IMR-90 (cell line): Measurements from ENCODE around the gene USP31. TPM values are rescaled to one million over a fixed set of nuclear protein-coding genes. Genes with fewer than 3 reads are reported as not detected.

Experiments used
- ATAC-seq: fragments of 200-7000 bp; cut with Tn5 transposase; 2 replicates; pipeline ENCODE4 v1.9.1; 2020; ENCODE audit warnings: low read depth, mild to moderate bottlenecking, moderate library complexity
- BruUV-seq: library from RNA; stranded (reverse); fragments of 400-500 nt; replicated peaks from 2 replicates; lab custom pipeline; 2021; lab: Mats Ljungman, UMichigan
- CTCF ChIA-PET: fragments of 300-600 bp; formaldehyde crosslinking; extraction: SDS; loops from one replicate; lab custom pipeline; 2021; ENCODE audit warnings: antibody characterized with exemption; lab: Yijun Ruan, JAX
- POLR2A ChIA-PET: fragments of 300-600 bp; sonication (Branson Sonifier 250); formaldehyde crosslinking; loops from one replicate; lab custom pipeline; 2022; ENCODE audit warnings: antibody characterized with exemption; ENCODE audit not compliant: unreplicated experiment; lab: Charles Lee
- DNase-seq: peaks from one replicate; pipeline ENCODE4 v3.0.0; 2013
- H2AFZ ChIP-seq: replicated peaks from 2 replicates; pipeline ENCODE3; 2013; ENCODE audit warnings: low read length, mild to moderate bottlenecking; ENCODE audit not compliant: poor library complexity
- H2AK5ac ChIP-seq: 2 replicates; pipeline ENCODE4 v1.6.1; 2013; ENCODE audit warnings: low read depth, low read length, inconsistent platforms
- H2AK9ac ChIP-seq: replicated peaks from 2 replicates; pipeline ENCODE3; 2013; ENCODE audit warnings: mild to moderate bottlenecking, low read depth, low read length, moderate library complexity; ENCODE audit not compliant: poor library complexity
- H2BK120ac ChIP-seq: 2 replicates; pipeline ENCODE4 v1.6.1; 2013; ENCODE audit warnings: low read depth, low read length, inconsistent platforms
- H2BK15ac ChIP-seq: 3 replicates; pipeline ENCODE4 v1.6.1; 2013; ENCODE audit warnings: low read depth, low read length, inconsistent platforms
- H2BK20ac ChIP-seq: 2 replicates; pipeline ENCODE4 v1.6.1; 2013; ENCODE audit warnings: low read depth, mild to moderate bottlenecking, inconsistent platforms, low read length, moderate library complexity
- H2BK5ac ChIP-seq: 2 replicates; pipeline ENCODE4 v1.6.1; 2013; ENCODE audit warnings: mild to moderate bottlenecking, low read depth, low read length, inconsistent platforms; ENCODE audit not compliant: poor library complexity, severe bottlenecking
- H3K14ac ChIP-seq: replicated peaks from 2 replicates; pipeline ENCODE4 v1.6.1; 2013; ENCODE audit warnings: low read depth, low read length, inconsistent platforms
- H3K18ac ChIP-seq: 2 replicates; pipeline ENCODE4 v1.6.1; 2013; ENCODE audit warnings: low read depth, low read length, control low read depth
- H3K23ac ChIP-seq: 2 replicates; pipeline ENCODE4 v1.6.1; 2013; ENCODE audit warnings: low read depth, low read length, inconsistent platforms
- H3K27ac ChIP-seq: 2 replicates; pipeline ENCODE4 v1.5.1; 2013; ENCODE audit warnings: mild to moderate bottlenecking, control low read depth, low read length; ENCODE audit not compliant: insufficient read depth
- H3K27me3 ChIP-seq: 2 replicates; pipeline ENCODE4 v1.6.1; 2013; ENCODE audit warnings: low read length; ENCODE audit not compliant: control insufficient read depth, insufficient read depth
- H3K36me3 ChIP-seq: 2 replicates; pipeline ENCODE4 v1.6.1; 2013; ENCODE audit warnings: low read length, mixed read lengths; ENCODE audit not compliant: control insufficient read depth, insufficient read depth
- H3K4ac ChIP-seq: 2 replicates; pipeline ENCODE4 v1.6.1; 2013; ENCODE audit warnings: low read depth, low read length, inconsistent platforms
- H3K4me1 ChIP-seq: 2 replicates; pipeline ENCODE4 v1.6.1; 2013; ENCODE audit warnings: low read length, mixed read lengths; ENCODE audit not compliant: control insufficient read depth, insufficient read depth
- H3K4me2 ChIP-seq: 2 replicates; pipeline ENCODE4 v1.6.1; 2013; ENCODE audit warnings: low read depth, mild to moderate bottlenecking, control low read depth, low read length, moderate library complexity
- H3K4me3 ChIP-seq: 2 replicates; pipeline ENCODE4 v1.5.1; 2013; ENCODE audit warnings: low read depth, mild to moderate bottlenecking, control low read depth, low read length, moderate library complexity; ENCODE audit not compliant: insufficient read depth
- H3K56ac ChIP-seq: 2 replicates; pipeline ENCODE4 v1.6.1; 2013; ENCODE audit warnings: low read length, inconsistent platforms; ENCODE audit not compliant: insufficient read depth; ENCODE audit errors: extremely low read depth
- H3K79me1 ChIP-seq, 2 experiments: 2 replicates each; pipeline ENCODE4 v1.6.1; 2013; ENCODE audit warnings: low read length in 2 of 2, inconsistent platforms in 1 of 2, low read depth in 1 of 2
- H3K9ac ChIP-seq: 2 replicates; pipeline ENCODE4 v1.6.1; 2013; ENCODE audit warnings: low read depth, low read length, control low read depth
- H3K9me1 ChIP-seq: 2 replicates; pipeline ENCODE4 v1.6.1; 2013; ENCODE audit warnings: low read length, inconsistent platforms; ENCODE audit not compliant: insufficient read depth
- H3K9me3 ChIP-seq: 2 replicates; pipeline ENCODE4 v1.6.1; 2013; ENCODE audit warnings: low read length; ENCODE audit not compliant: control insufficient read depth, insufficient read depth
- H4K20me1 ChIP-seq: 2 replicates; pipeline ENCODE4 v1.6.1; 2013; ENCODE audit warnings: low read length, inconsistent platforms; ENCODE audit not compliant: insufficient read depth
- H4K5ac ChIP-seq: 2 replicates; pipeline ENCODE4 v1.6.1; 2013; ENCODE audit warnings: mild to moderate bottlenecking, low read depth, low read length, control low read depth
- H4K8ac ChIP-seq, 2 experiments: 2 replicates each; pipeline ENCODE4 v1.6.1; 2013; ENCODE audit warnings: low read depth in 2 of 2, low read length in 2 of 2, control low read depth in 1 of 2, inconsistent platforms in 1 of 2
- H4K91ac ChIP-seq: 2 replicates; pipeline ENCODE4 v1.6.1; 2013; ENCODE audit warnings: low read depth, low read length, inconsistent platforms; ENCODE audit not compliant: insufficient read depth
- BHLHE40 ChIP-seq: fragments of 150-350 bp; IDR thresholded peaks from 2 replicates; pipeline ENCODE4 v1.6.1; 2016; ENCODE audit warnings: mild to moderate bottlenecking, low read depth, low read length
- CEBPB ChIP-seq: IDR thresholded peaks from 2 replicates; pipeline ENCODE4 v1.6.1; 2012; ENCODE audit warnings: low read depth, low read length, improper control_type of control experiment
- CHD1 ChIP-seq: IDR thresholded peaks from 2 replicates; pipeline ENCODE4 v1.6.1; 2012; ENCODE audit warnings: low read depth, low read length, improper control_type of control experiment
- CTCF ChIP-seq: conservative IDR thresholded peaks from 2 replicates; pipeline ENCODE4 v1.5.1; 2012; ENCODE audit warnings: mild to moderate bottlenecking, low read depth, low read length, improper control_type of control experiment
- ELK1 ChIP-seq: fragments of 150-350 bp; IDR thresholded peaks from 2 replicates; pipeline ENCODE4 v1.6.1; 2016; ENCODE audit warnings: low read depth, mild to moderate bottlenecking, low read length, moderate library complexity, borderline replicate concordance
- FOS ChIP-seq: fragments of 150-350 bp; IDR thresholded peaks from 2 replicates; pipeline ENCODE4 v1.6.1; 2016; ENCODE audit warnings: low read depth, low read length
- MAFK ChIP-seq: IDR thresholded peaks from 2 replicates; pipeline ENCODE4 v1.6.1; 2012; ENCODE audit warnings: low read depth, low read length, improper control_type of control experiment
- MAZ ChIP-seq: IDR thresholded peaks from 2 replicates; pipeline ENCODE4 v1.6.1; 2012; ENCODE audit warnings: low read depth, mild to moderate bottlenecking, low read length, improper control_type of control experiment, moderate library complexity, borderline replicate concordance
- MXI1 ChIP-seq: IDR thresholded peaks from 2 replicates; pipeline ENCODE4 v1.6.1; 2012; ENCODE audit warnings: low read depth, mild to moderate bottlenecking, low read length, moderate library complexity, borderline replicate concordance
- NFE2L2 ChIP-seq: fragments of 150-350 bp; IDR thresholded peaks from 2 replicates; pipeline ENCODE4 v1.6.1; 2016; ENCODE audit warnings: low read depth, mild to moderate bottlenecking, low read length
- POLR2A ChIP-seq: IDR thresholded peaks from 2 replicates; pipeline ENCODE4 v1.6.1; 2012; ENCODE audit warnings: mild to moderate bottlenecking, low read depth, low read length
- RAD21 ChIP-seq: IDR thresholded peaks from 2 replicates; pipeline ENCODE4 v1.6.1; 2012; ENCODE audit warnings: low read length, improper control_type of control experiment
- RCOR1 ChIP-seq: IDR thresholded peaks from 2 replicates; pipeline ENCODE4 v1.6.1; 2012; ENCODE audit warnings: mild to moderate bottlenecking, low read length, improper control_type of control experiment; ENCODE audit not compliant: insufficient replicate concordance
- RFX5 ChIP-seq: IDR thresholded peaks from 2 replicates; pipeline ENCODE4 v1.8.0; 2012; ENCODE audit warnings: low read depth, mild to moderate bottlenecking, low read length, moderate library complexity
- SMC3 ChIP-seq: fragments of 150-350 bp; IDR thresholded peaks from 2 replicates; pipeline ENCODE4 v1.6.1; 2016; ENCODE audit warnings: low read depth, mild to moderate bottlenecking, antibody characterized with exemption, low read length, moderate library complexity
- USF2 ChIP-seq: fragments of 150-350 bp; IDR thresholded peaks from 2 replicates; pipeline ENCODE4 v1.6.1; 2017; ENCODE audit warnings: mild to moderate bottlenecking, antibody characterized with exemption, low read length, low read depth
- WGBS, 2 experiments: methylation state at CpG; one replicate each; pipeline versions ENCODE4 v1.1.5 to v1.1.7; 2013; ENCODE audit warnings: missing lambda C conversion rate in 2 of 2; ENCODE audit not compliant: insufficient read length in 1 of 2; ENCODE audit errors: extremely low coverage in 2 of 2; 5-methylcytosine and 5-hydroxymethylcytosine counted together
- dilution Hi-C: fragments of 300-500 bp; cut with HindIII; formaldehyde crosslinking; loops from one replicate; pipeline ENCODE4 v1.14.3; 2018; ENCODE audit warnings: low sequenced_read_pairs; ENCODE audit not compliant: unreplicated experiment
- in situ Hi-C: fragments of 300-500 bp; cut with MboI; formaldehyde crosslinking; loops from 3 replicates; pipeline ENCODE4 v1.14.3; 2019; ENCODE audit warnings: low sequenced_read_pairs, inconsistent platforms, mixed read lengths
- intact Hi-C: fragments of 100-400 bp; cut with micrococcal nuclease; formaldehyde crosslinking; loops from 2 replicates; pipeline ENCODE4 v1.10.0; 2022
- polyA plus RNA-seq, 3 experiments: library from polyadenylated mRNA; depleted of rRNA; stranded (reverse); fragments of >200 nt; gene quantifications; 2 replicates each; pipeline ENCODE4 v1.2.3, GENCODE V29; 2012; ENCODE audit warnings: low replicate concordance in 1 of 3
- total RNA-seq: library from RNA; depleted of rRNA; stranded (reverse); fragments of >200 nt; gene quantifications from 2 replicates; pipeline ENCODE4 v1.2.3, GENCODE V29; 2012

Gene USP31
- total and polyA plus RNA-seq, 2 of the 4 experiments (the other 2 are of a cell fraction) = 2.9 to 3.4 TPM

GRCh38 chr16:23079675-23080301 is 69.5 kb downstream of the USP31 start:
- H2AK5ac ChIP-seq = no peak overlapping the region
- no peak overlapping the region for H4K91ac ChIP-seq
- ATAC-seq (no peak), DNase-seq (no peak)
- in situ Hi-C loops = no loop called here
- H3K9me3 ChIP-seq = no peaks in the 10 kb centered on the region
- no peak overlapping the region for H3K27ac ChIP-seq
- H3K4me2 ChIP-seq = no peak overlapping the region
- no peak overlapping the region for H4K8ac ChIP-seq
- no peaks in the 10 kb centered on the region for H3K27me3 ChIP-seq
- peaks cover 12% of the 10 kb centered on the region for H3K36me3 ChIP-seq
- intact Hi-C loops = no loop called here
- ChIA-PET POLR2A (no interaction called here), CTCF (no interaction called here)
- TF ChIP-seq MAFK = no peak
- no peak for TF ChIP-seq SMC3
- TF ChIP-seq USF2 = no peak
- no peak for TF ChIP-seq BHLHE40
- TF ChIP-seq RFX5 = no peak
- no peak for TF ChIP-seq FOS
- TF ChIP-seq MXI1 = no peak
- no peak for TF ChIP-seq RCOR1
- no peak for TF ChIP-seq RAD21
- no peak for TF ChIP-seq MAZ
- no peak for TF ChIP-seq NFE2L2
- no peak for TF ChIP-seq CEBPB
- TF ChIP-seq ELK1 = no peak
- TF ChIP-seq CTCF = no peak
- no peak for TF ChIP-seq CHD1
- no peak for TF ChIP-seq POLR2A
- dilution Hi-C loops = no loop called here
- no peak overlapping the region for H3K4me3 ChIP-seq
- no peak overlapping the region for H3K9ac ChIP-seq
- H3K23ac ChIP-seq = no peak overlapping the region
- no peak overlapping the region for H4K5ac ChIP-seq
- no peaks in the 10 kb centered on the region for H3K79me1 ChIP-seq
- H3K9me1 ChIP-seq = 0 out of 2 replicates have a peak, but pooled peaks cover 4% of the 10 kb centered on the region
- H2AFZ ChIP-seq = no peak overlapping the region
- no peaks in the 10 kb centered on the region for H3K4me1 ChIP-seq
- H3K56ac ChIP-seq = no peak overlapping the region
- H4K20me1 ChIP-seq = no peaks in the 10 kb centered on the region
- H2BK20ac ChIP-seq = no peak overlapping the region
- no peak overlapping the region for H3K4ac ChIP-seq
- H3K14ac ChIP-seq = no peak overlapping the region
- H2BK15ac ChIP-seq = no peak overlapping the region
- H2BK5ac ChIP-seq = no peak overlapping the region
- 84% methylated on average over 8 of the region's 13 CpGs; no CpG with 5 or more reads in 1 of the 2 experiments for WGBS, 2 experiments
- no peak overlapping the region for H3K18ac ChIP-seq
- no peak overlapping the region for H2AK9ac ChIP-seq
- no TSS peak for BruUV-seq
- H2BK120ac ChIP-seq = no peak overlapping the region
